GM21515 (cell line): ENCODE measurements around the gene PALM.

Experiments used
- ATAC-seq: cut with Tn5 transposase; IDR thresholded peaks from one replicate; pipeline ENCODE4 v1.9.1; 2021; ENCODE audit not compliant: unreplicated experiment

The PALM gene

GRCh38 chr19:750640-751423, 42.1 kb downstream of the PALM start, which contains the start of gene MISP:
Gene MISP, plus strand, starts transcription at chr19:751112. Its CDS starts 5,835 bp downstream, at chr19:756947.
- no peak for ATAC-seq

- ATAC-seq, result no peak
Measured at GRCh38 chr19:751501-752341, 43.0 kb downstream of the PALM start.

- ATAC-seq, result no peak
Measured at GRCh38 chr19:752652-753517, 44.1 kb downstream of the PALM start.

- no peak for ATAC-seq
Measured at GRCh38 chr19:754530-754929, 45.8 kb downstream of the PALM start.

- ATAC-seq, result no peak
Measured at GRCh38 chr19:755063-755462, 46.3 kb downstream of the PALM start.

GRCh38 chr19:756236-756635, 47.5 kb downstream of the PALM start:
- no peak for ATAC-seq

- ATAC-seq, result no peak
Measured at GRCh38 chr19:756821-757688, 48.3 kb downstream of the PALM start.

GRCh38 chr19:757811-758668, 49.3 kb downstream of the PALM start:
- ATAC-seq, result no peak

GRCh38 chr19:763181-763580, 54.4 kb downstream of the PALM start:
- no peak for ATAC-seq

GRCh38 chr19:763869-764268, 55.1 kb downstream of the PALM start:
- no peak for ATAC-seq

- ATAC-seq, result no peak
Measured at GRCh38 chr19:764301-764700, 55.6 kb downstream of the PALM start.

GRCh38 chr19:765179-765738, 56.5 kb downstream of the PALM start:
- no peak for ATAC-seq

- ATAC-seq, result no peak
Measured at GRCh38 chr19:768424-768823, 59.7 kb downstream of the PALM start.

GRCh38 chr19:769616-770015, 60.9 kb downstream of the PALM start:
- no peak for ATAC-seq

GRCh38 chr19:771332-771785, 62.6 kb downstream of the PALM start:
- ATAC-seq, result no peak

GRCh38 chr19:772063-772462, 63.3 kb downstream of the PALM start:
- no peak for ATAC-seq

GRCh38 chr19:772730-773436, 64.1 kb downstream of the PALM start:
- ATAC-seq, result no peak

- ATAC-seq, result no peak
Measured at GRCh38 chr19:776549-776948, 67.8 kb downstream of the PALM start.
